K562 (cell line): ENCODE measurements around the gene LTA. TPM values are rescaled to one million over a fixed set of nuclear protein-coding genes. Genes with fewer than 3 reads are reported as not detected.
A peak's percentile ranks its signal among the peaks of the same experiment; 100 is the strongest.

Experiments
- AFF4 ChIP-seq: sonication (generic); formaldehyde crosslinking; IDR thresholded peaks from 2 replicates; pipeline ENCODE4 v1.8.0; 2023; ENCODE audit warnings: mild to moderate bottlenecking, missing genetic modification reagents
- BRD4 ChIP-seq: fragments of 200-600 bp; sonication (generic); IDR thresholded peaks from 2 replicates; pipeline ENCODE4 v1.6.1; 2017; ENCODE audit warnings: inconsistent platforms
- CREB3L1 ChIP-seq: fragments of 450-650 bp; IDR thresholded peaks from 2 replicates; pipeline ENCODE4 v1.6.1; 2014; ENCODE audit warnings: low read depth, mild to moderate bottlenecking, moderate library complexity, borderline replicate concordance
- FOSL1 ChIP-seq: fragments of 200-800 bp; sonication (Bioruptor generic); conservative IDR thresholded peaks from 2 replicates; pipeline ENCODE4 v1.6.1; 2016; ENCODE audit warnings: missing genetic modification characterization, missing compliant biosample characterization
- GATA2 ChIP-seq: sonication (generic); formaldehyde crosslinking; IDR thresholded peaks from 2 replicates; pipeline ENCODE4 v1.4.0; 2020; ENCODE audit warnings: mild to moderate bottlenecking, missing genetic modification reagents
- KLF6 ChIP-seq: fragments of 250-450 bp; sonication (Bioruptor Pico); IDR thresholded peaks from 2 replicates; pipeline ENCODE4 v1.4.0; 2020; ENCODE audit warnings: mild to moderate bottlenecking, moderate library complexity, borderline replicate concordance
- MYNN ChIP-seq, 2 experiments: sonication (generic); formaldehyde crosslinking in 1 of 2; IDR thresholded peaks; 2 replicates each; pipeline versions ENCODE4 v1.5.0 to v1.6.1; 2016 to 2020; ENCODE audit warnings: antibody characterized with exemption in 1 of 2, missing genetic modification reagents in 1 of 2
- NCOA1 ChIP-seq: fragments of 450-650 bp; IDR thresholded peaks from 2 replicates; pipeline ENCODE4 v1.6.1; 2016; ENCODE audit warnings: low read depth
- NR1H2 ChIP-seq: sonication (generic); formaldehyde crosslinking; IDR thresholded peaks from 2 replicates; pipeline ENCODE4 v1.4.0; 2020; ENCODE audit warnings: mild to moderate bottlenecking, missing genetic modification reagents
- SAP30 ChIP-seq: fragments of 200-600 bp; sonication (generic); IDR thresholded peaks from 2 replicates; pipeline ENCODE4 v1.6.1; 2012; ENCODE audit warnings: borderline replicate concordance, low read depth, mild to moderate bottlenecking, moderate library complexity, low read length, control low read depth, inconsistent platforms; ENCODE audit not compliant: insufficient read depth, poor library complexity, severe bottlenecking
- SUPT5H ChIP-seq: fragments of 450-650 bp; IDR thresholded peaks from 2 replicates; pipeline ENCODE4 v1.6.1; 2016
- TRIM24 ChIP-seq, 2 experiments: fragments of 450-650 bp; IDR thresholded peaks; 2 replicates each; pipeline ENCODE4 v1.6.1; 2016
- TRIM25 ChIP-seq: fragments of 450-650 bp; IDR thresholded peaks from 2 replicates; pipeline ENCODE4 v1.7.0; 2016; ENCODE audit warnings: borderline replicate concordance
- XRCC5 ChIP-seq: fragments of 200-400 bp; formaldehyde crosslinking; IDR thresholded peaks from 2 replicates; pipeline ENCODE4 v1.6.1; 2017; ENCODE audit warnings: low read depth, mild to moderate bottlenecking, low read length
- ZKSCAN3 ChIP-seq: fragments of 250-450 bp; sonication (Bioruptor Pico); IDR thresholded peaks from 2 replicates; pipeline ENCODE4 v1.4.0; 2020
- ZNF444 ChIP-seq: fragments of 250-450 bp; sonication (Bioruptor Pico); IDR thresholded peaks from 2 replicates; pipeline ENCODE4 v1.4.0; 2020; ENCODE audit warnings: mild to moderate bottlenecking, moderate library complexity
- ZNF511 ChIP-seq: sonication (generic); formaldehyde crosslinking; IDR thresholded peaks from 2 replicates; pipeline ENCODE4 v1.8.0; 2022; ENCODE audit warnings: mild to moderate bottlenecking, missing genetic modification reagents
- ZNF551 ChIP-seq: fragments of 250-450 bp; sonication (Bioruptor Pico); IDR thresholded peaks from 2 replicates; pipeline ENCODE4 v1.5.0; 2021; ENCODE audit warnings: mild to moderate bottlenecking, moderate library complexity
- polyA plus RNA-seq, 8 experiments: library from polyadenylated mRNA; depleted of rRNA in 4 of 8; stranded (reverse) in 5 of 8; unstranded in 3 of 8; fragments of >200 nt; fragmentation: Nextera tagmentation in 2 of 8; fragmentation: Illumina TruSeq in 1 of 8; extraction: Ambion mirVana in 2 of 8; extraction: Trizol in 1 of 8; gene quantifications; 2 replicates each; pipeline versions ENCODE4 v1.2.1 to v1.2.3, GENCODE V29; 2011 to 2014; ENCODE audit warnings: inconsistent platforms in 1 of 8, missing spikeins in 1 of 8
- total RNA-seq, 7 experiments: library from RNA; depleted of rRNA in 6 of 7; stranded (reverse); fragments of >200 nt in 6 of 7; fragmentation: Illumina TruSeq in 2 of 7; extraction: Trizol in 2 of 7; gene quantifications; 2 replicates each; pipeline versions ENCODE4 v1.2.1 to v1.2.3, GENCODE V29; 2011 to 2021; ENCODE audit warnings: low replicate concordance in 1 of 7

The LTA gene
- total and polyA plus RNA-seq, 9 of the 15 experiments (the other 6 are each of a cell fraction or from before 2014, with no cell fraction given), result 0.80 TPM; not detected in 8

GRCh38 chr6:31546958-31547726 is 24.9 kb upstream of the LTA start, which contains the start of gene NFKBIL1 (continued):
- peak in 1 of 2 experiments; percentile 99; a peak in 2 of 4 replicates for TF ChIP-seq TRIM24 (IDR thresholded peaks at IDR 0.05)
- peak; percentile 92 for TF ChIP-seq KLF6 (CRISPR knock-in tag)
- peak; percentile 14 for TF ChIP-seq SAP30
- TF ChIP-seq GATA2, result no peak
- no peak for TF ChIP-seq MYNN (IDR thresholded peaks at IDR 0.05)
- TF ChIP-seq MYNN (CRISPR knock-in tag; IDR thresholded peaks at IDR 0.05), result no peak
- TF ChIP-seq NCOA1, result peak; percentile 99
- peak; percentile 67 for TF ChIP-seq SUPT5H
- TF ChIP-seq ZNF444 (CRISPR knock-in tag), result peak; percentile 13; the same call in 1 of the 2 replicates
- TF ChIP-seq CREB3L1, result no peak
- peak; percentile 15; the same call in 1 of the 2 replicates for TF ChIP-seq FOSL1 (tag)
- no peak for TF ChIP-seq ZKSCAN3 (CRISPR knock-in tag)
- no peak for TF ChIP-seq NR1H2
- 0 out of 2 replicates have a peak, but pooled peaks have one; percentile 9 for TF ChIP-seq ZNF511 (CRISPR knock-in tag)
- TF ChIP-seq AFF4 (CRISPR knock-in tag), result 0 out of 2 replicates have a peak, but pooled peaks have one; percentile 74
- TF ChIP-seq XRCC5, result peak; percentile 93
- TF ChIP-seq BRD4, result no peak
- TF ChIP-seq TRIM25, result no peak; the same call in 1 of the 2 replicates
- TF ChIP-seq ZNF551 (CRISPR knock-in tag), result 0 out of 2 replicates have a peak, but pooled peaks have one; percentile 64
